IMR-90 (cell line): ENCODE data around the gene TBC1D24. TPM values are rescaled to one million over a fixed set of nuclear protein-coding genes. Genes with fewer than 3 reads are reported as not detected.

Source experiments
- ATAC-seq: fragments of 200-7000 bp; cut with Tn5 transposase; 2 replicates; pipeline ENCODE4 v1.9.1; 2020; ENCODE audit warnings: low read depth, mild to moderate bottlenecking, moderate library complexity
- BruUV-seq: library from RNA; stranded (reverse); fragments of 400-500 nt; replicated peaks from 2 replicates; lab custom pipeline; 2021; lab: Mats Ljungman, UMichigan
- CTCF ChIA-PET: fragments of 300-600 bp; formaldehyde crosslinking; extraction: SDS; loops from one replicate; lab custom pipeline; 2021; ENCODE audit warnings: antibody characterized with exemption; lab: Yijun Ruan, JAX
- POLR2A ChIA-PET: fragments of 300-600 bp; sonication (Branson Sonifier 250); formaldehyde crosslinking; loops from one replicate; lab custom pipeline; 2022; ENCODE audit warnings: antibody characterized with exemption; ENCODE audit not compliant: unreplicated experiment; lab: Charles Lee
- DNase-seq: peaks from one replicate; pipeline ENCODE4 v3.0.0; 2013
- H2AFZ ChIP-seq: replicated peaks from 2 replicates; pipeline ENCODE3; 2013; ENCODE audit warnings: low read length, mild to moderate bottlenecking; ENCODE audit not compliant: poor library complexity
- H2AK5ac ChIP-seq: 2 replicates; pipeline ENCODE4 v1.6.1; 2013; ENCODE audit warnings: low read depth, low read length, inconsistent platforms
- H2AK9ac ChIP-seq: replicated peaks from 2 replicates; pipeline ENCODE3; 2013; ENCODE audit warnings: mild to moderate bottlenecking, low read depth, low read length, moderate library complexity; ENCODE audit not compliant: poor library complexity
- H2BK120ac ChIP-seq: 2 replicates; pipeline ENCODE4 v1.6.1; 2013; ENCODE audit warnings: low read depth, low read length, inconsistent platforms
- H2BK15ac ChIP-seq: 3 replicates; pipeline ENCODE4 v1.6.1; 2013; ENCODE audit warnings: low read depth, low read length, inconsistent platforms
- H2BK20ac ChIP-seq: 2 replicates; pipeline ENCODE4 v1.6.1; 2013; ENCODE audit warnings: low read depth, mild to moderate bottlenecking, inconsistent platforms, low read length, moderate library complexity
- H2BK5ac ChIP-seq: 2 replicates; pipeline ENCODE4 v1.6.1; 2013; ENCODE audit warnings: mild to moderate bottlenecking, low read depth, low read length, inconsistent platforms; ENCODE audit not compliant: poor library complexity, severe bottlenecking
- H3K14ac ChIP-seq: replicated peaks from 2 replicates; pipeline ENCODE4 v1.6.1; 2013; ENCODE audit warnings: low read depth, low read length, inconsistent platforms
- H3K18ac ChIP-seq: 2 replicates; pipeline ENCODE4 v1.6.1; 2013; ENCODE audit warnings: low read depth, low read length, control low read depth
- H3K23ac ChIP-seq: 2 replicates; pipeline ENCODE4 v1.6.1; 2013; ENCODE audit warnings: low read depth, low read length, inconsistent platforms
- H3K27ac ChIP-seq: 2 replicates; pipeline ENCODE4 v1.5.1; 2013; ENCODE audit warnings: mild to moderate bottlenecking, control low read depth, low read length; ENCODE audit not compliant: insufficient read depth
- H3K27me3 ChIP-seq: 2 replicates; pipeline ENCODE4 v1.6.1; 2013; ENCODE audit warnings: low read length; ENCODE audit not compliant: control insufficient read depth, insufficient read depth
- H3K36me3 ChIP-seq: 2 replicates; pipeline ENCODE4 v1.6.1; 2013; ENCODE audit warnings: low read length, mixed read lengths; ENCODE audit not compliant: control insufficient read depth, insufficient read depth
- H3K4ac ChIP-seq: 2 replicates; pipeline ENCODE4 v1.6.1; 2013; ENCODE audit warnings: low read depth, low read length, inconsistent platforms
- H3K4me1 ChIP-seq: 2 replicates; pipeline ENCODE4 v1.6.1; 2013; ENCODE audit warnings: low read length, mixed read lengths; ENCODE audit not compliant: control insufficient read depth, insufficient read depth
- H3K4me2 ChIP-seq: 2 replicates; pipeline ENCODE4 v1.6.1; 2013; ENCODE audit warnings: low read depth, mild to moderate bottlenecking, control low read depth, low read length, moderate library complexity
- H3K4me3 ChIP-seq: 2 replicates; pipeline ENCODE4 v1.5.1; 2013; ENCODE audit warnings: low read depth, mild to moderate bottlenecking, control low read depth, low read length, moderate library complexity; ENCODE audit not compliant: insufficient read depth
- H3K56ac ChIP-seq: 2 replicates; pipeline ENCODE4 v1.6.1; 2013; ENCODE audit warnings: low read length, inconsistent platforms; ENCODE audit not compliant: insufficient read depth; ENCODE audit errors: extremely low read depth
- H3K79me1 ChIP-seq, 2 experiments: 2 replicates each; pipeline ENCODE4 v1.6.1; 2013; ENCODE audit warnings: low read length in 2 of 2, inconsistent platforms in 1 of 2, low read depth in 1 of 2
- H3K9ac ChIP-seq: 2 replicates; pipeline ENCODE4 v1.6.1; 2013; ENCODE audit warnings: low read depth, low read length, control low read depth
- H3K9me1 ChIP-seq: 2 replicates; pipeline ENCODE4 v1.6.1; 2013; ENCODE audit warnings: low read length, inconsistent platforms; ENCODE audit not compliant: insufficient read depth
- H3K9me3 ChIP-seq: 2 replicates; pipeline ENCODE4 v1.6.1; 2013; ENCODE audit warnings: low read length; ENCODE audit not compliant: control insufficient read depth, insufficient read depth
- H4K20me1 ChIP-seq: 2 replicates; pipeline ENCODE4 v1.6.1; 2013; ENCODE audit warnings: low read length, inconsistent platforms; ENCODE audit not compliant: insufficient read depth
- H4K5ac ChIP-seq: 2 replicates; pipeline ENCODE4 v1.6.1; 2013; ENCODE audit warnings: mild to moderate bottlenecking, low read depth, low read length, control low read depth
- H4K8ac ChIP-seq, 2 experiments: 2 replicates each; pipeline ENCODE4 v1.6.1; 2013; ENCODE audit warnings: low read depth in 2 of 2, low read length in 2 of 2, control low read depth in 1 of 2, inconsistent platforms in 1 of 2
- H4K91ac ChIP-seq: 2 replicates; pipeline ENCODE4 v1.6.1; 2013; ENCODE audit warnings: low read depth, low read length, inconsistent platforms; ENCODE audit not compliant: insufficient read depth
- CEBPB ChIP-seq: IDR thresholded peaks from 2 replicates; pipeline ENCODE4 v1.6.1; 2012; ENCODE audit warnings: low read depth, low read length, improper control_type of control experiment
- CHD1 ChIP-seq: IDR thresholded peaks from 2 replicates; pipeline ENCODE4 v1.6.1; 2012; ENCODE audit warnings: low read depth, low read length, improper control_type of control experiment
- NFE2L2 ChIP-seq: fragments of 150-350 bp; IDR thresholded peaks from 2 replicates; pipeline ENCODE4 v1.6.1; 2016; ENCODE audit warnings: low read depth, mild to moderate bottlenecking, low read length
- RCOR1 ChIP-seq: IDR thresholded peaks from 2 replicates; pipeline ENCODE4 v1.6.1; 2012; ENCODE audit warnings: mild to moderate bottlenecking, low read length, improper control_type of control experiment; ENCODE audit not compliant: insufficient replicate concordance
- WGBS, 2 experiments: methylation state at CpG; one replicate each; pipeline versions ENCODE4 v1.1.5 to v1.1.7; 2013; ENCODE audit warnings: missing lambda C conversion rate in 2 of 2; ENCODE audit not compliant: insufficient read length in 1 of 2; ENCODE audit errors: extremely low coverage in 2 of 2; 5-methylcytosine and 5-hydroxymethylcytosine counted together
- dilution Hi-C: fragments of 300-500 bp; cut with HindIII; formaldehyde crosslinking; loops from one replicate; pipeline ENCODE4 v1.14.3; 2018; ENCODE audit warnings: low sequenced_read_pairs; ENCODE audit not compliant: unreplicated experiment
- in situ Hi-C: fragments of 300-500 bp; cut with MboI; formaldehyde crosslinking; loops from 3 replicates; pipeline ENCODE4 v1.14.3; 2019; ENCODE audit warnings: low sequenced_read_pairs, inconsistent platforms, mixed read lengths
- intact Hi-C: fragments of 100-400 bp; cut with micrococcal nuclease; formaldehyde crosslinking; loops from 2 replicates; pipeline ENCODE4 v1.10.0; 2022
- polyA plus RNA-seq, 3 experiments: library from polyadenylated mRNA; depleted of rRNA; stranded (reverse); fragments of >200 nt; gene quantifications; 2 replicates each; pipeline ENCODE4 v1.2.3, GENCODE V29; 2012; ENCODE audit warnings: low replicate concordance in 1 of 3
- total RNA-seq: library from RNA; depleted of rRNA; stranded (reverse); fragments of >200 nt; gene quantifications from 2 replicates; pipeline ENCODE4 v1.2.3, GENCODE V29; 2012
- TF ChIP-seq, protein P1 (sequence below): fragments of 150-350 bp; IDR thresholded peaks from 2 replicates; pipeline ENCODE4 v1.6.1; 2017; ENCODE audit warnings: mild to moderate bottlenecking, antibody characterized with exemption, low read length, low read depth
- TF ChIP-seq, protein P2 (sequence below): fragments of 150-350 bp; IDR thresholded peaks from 2 replicates; pipeline ENCODE4 v1.6.1; 2016; ENCODE audit warnings: low read depth, mild to moderate bottlenecking, low read length, moderate library complexity, borderline replicate concordance

TBC1D24 gene
- total and polyA plus RNA-seq, 2 of the 4 experiments (the other 2 are of a cell fraction) = 7.5 to 13.4 TPM

DNA sequence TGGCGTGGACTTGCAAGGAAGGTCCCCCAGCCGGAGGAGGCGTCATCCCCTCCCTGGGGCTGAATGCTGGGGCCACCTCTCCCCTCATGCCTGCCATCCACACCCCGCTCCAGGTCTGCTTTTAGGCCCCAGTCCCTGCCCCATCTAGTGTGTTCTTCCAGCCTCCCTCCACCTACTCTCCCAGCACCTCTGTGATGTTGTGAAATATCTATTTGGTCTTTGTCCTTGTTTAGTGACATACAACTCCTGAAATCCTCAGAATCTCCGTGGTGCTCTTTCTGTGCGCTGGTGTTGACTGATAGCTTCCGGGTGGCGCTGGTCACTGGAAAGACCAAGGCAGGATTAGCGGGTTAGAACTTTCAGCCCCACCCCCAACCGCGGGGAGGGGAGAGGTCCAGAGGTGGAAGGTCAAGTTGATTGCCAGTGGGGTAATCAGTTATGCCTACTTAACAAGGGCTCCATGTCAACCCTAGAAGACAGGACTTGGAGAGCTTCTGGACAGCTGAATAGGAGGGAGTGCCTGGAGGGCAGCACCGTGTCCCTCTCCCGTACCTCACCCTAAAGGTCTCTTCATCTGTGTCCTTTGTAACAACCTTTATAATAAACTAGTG lies 10.1 kb downstream of the TBC1D24 start:
- Histone ChIP-seq H3K14ac (no peak overlapping the region), H2AK9ac (peak overlapping the region; percentile 25), H3K27ac (no peak overlapping the region), H3K4me2 (no peak overlapping the region), H3K27me3 (no peaks in the 10 kb centered on the region), H3K4me1 (peaks cover 28% of the 10 kb centered on the region), H3K9me3 (no peaks in the 10 kb centered on the region), H3K79me1 (peaks cover 37 to 70% of the 10 kb centered on the region in 2 experiments), H3K4me3 (no peak overlapping the region), H4K20me1 (peaks cover 17% of the 10 kb centered on the region), H2BK20ac (no peak overlapping the region), H2BK5ac (no peak overlapping the region), H3K36me3 (no peaks in the 10 kb centered on the region), H2AK5ac (no peak overlapping the region), H3K9ac (no peak overlapping the region), H3K23ac (no peak overlapping the region), H3K9me1 (peaks cover 11% of the 10 kb centered on the region; the same call in 1 of the 2 replicates), H4K91ac (no peak overlapping the region), H2BK15ac (no peak overlapping the region), H4K5ac (no peak overlapping the region), H2AFZ (no peak overlapping the region), H2BK120ac (no peak overlapping the region), H3K56ac (no peak overlapping the region), H4K8ac (no peak overlapping the region), H3K4ac (no peak overlapping the region), H3K18ac (no peak overlapping the region)
- DNase-seq = no peak
- intact Hi-C loops = no loop called here
- ATAC-seq = no peak
- 80% methylated on average over 2 of the region's 13 CpGs; no CpG with 5 or more reads in 1 of the 2 experiments for WGBS, 2 experiments
- no TSS peak for BruUV-seq
- TF ChIP-seq CEBPB (peak; percentile 60), RCOR1 (no peak), CHD1 (no peak), NFE2L2 (no peak)
- TF ChIP-seq, protein P1, sequence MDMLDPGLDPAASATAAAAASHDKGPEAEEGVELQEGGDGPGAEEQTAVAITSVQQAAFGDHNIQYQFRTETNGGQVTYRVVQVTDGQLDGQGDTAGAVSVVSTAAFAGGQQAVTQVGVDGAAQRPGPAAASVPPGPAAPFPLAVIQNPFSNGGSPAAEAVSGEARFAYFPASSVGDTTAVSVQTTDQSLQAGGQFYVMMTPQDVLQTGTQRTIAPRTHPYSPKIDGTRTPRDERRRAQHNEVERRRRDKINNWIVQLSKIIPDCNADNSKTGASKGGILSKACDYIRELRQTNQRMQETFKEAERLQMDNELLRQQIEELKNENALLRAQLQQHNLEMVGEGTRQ = no peak
- TF ChIP-seq, protein P2, sequence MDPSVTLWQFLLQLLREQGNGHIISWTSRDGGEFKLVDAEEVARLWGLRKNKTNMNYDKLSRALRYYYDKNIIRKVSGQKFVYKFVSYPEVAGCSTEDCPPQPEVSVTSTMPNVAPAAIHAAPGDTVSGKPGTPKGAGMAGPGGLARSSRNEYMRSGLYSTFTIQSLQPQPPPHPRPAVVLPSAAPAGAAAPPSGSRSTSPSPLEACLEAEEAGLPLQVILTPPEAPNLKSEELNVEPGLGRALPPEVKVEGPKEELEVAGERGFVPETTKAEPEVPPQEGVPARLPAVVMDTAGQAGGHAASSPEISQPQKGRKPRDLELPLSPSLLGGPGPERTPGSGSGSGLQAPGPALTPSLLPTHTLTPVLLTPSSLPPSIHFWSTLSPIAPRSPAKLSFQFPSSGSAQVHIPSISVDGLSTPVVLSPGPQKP = no peak
- CTCF ChIA-PET = no interaction called here
- in situ Hi-C loops = no loop called here
- dilution Hi-C loops = no loop called here
- POLR2A ChIA-PET = interaction anchor here (0.6 kb wide), 1 partner anchor 244 kb away, joined by 3 read pairs; no protein-coding TSS in a partner anchor
